Dermis blood vessel endothelial cell (primary cell): ENCODE data around the gene ADGRL4. TPM values are rescaled to one million over a fixed set of nuclear protein-coding genes. Genes with fewer than 3 reads are reported as not detected.
"Not testable (repeated sequence)": the region's sequence is repeated elsewhere in the genome, so short reads cannot be mapped to it uniquely, and the experiment has no call there.

ENCODE experiments used
- DNase-seq: peaks from one replicate; pipeline ENCODE4 v3.0.0; 2010
- total RNA-seq: library from RNA; depleted of rRNA; stranded (reverse); fragments of >200 nt; gene quantifications from 2 replicates; pipeline ENCODE4 v1.2.3, GENCODE V29; 2014

The ADGRL4 gene
- total RNA-seq = 157 and 322 TPM in 2 replicates

- DNase-seq = peak; percentile 96
These were observed at the start of gene ADGRL4 for GRCh38 chr1:79006564-79006963. TSS of gene ADGRL4 (minus strand) at chr1:79006730. CDS start at chr1:79006654, 76 bp downstream.

DNA sequence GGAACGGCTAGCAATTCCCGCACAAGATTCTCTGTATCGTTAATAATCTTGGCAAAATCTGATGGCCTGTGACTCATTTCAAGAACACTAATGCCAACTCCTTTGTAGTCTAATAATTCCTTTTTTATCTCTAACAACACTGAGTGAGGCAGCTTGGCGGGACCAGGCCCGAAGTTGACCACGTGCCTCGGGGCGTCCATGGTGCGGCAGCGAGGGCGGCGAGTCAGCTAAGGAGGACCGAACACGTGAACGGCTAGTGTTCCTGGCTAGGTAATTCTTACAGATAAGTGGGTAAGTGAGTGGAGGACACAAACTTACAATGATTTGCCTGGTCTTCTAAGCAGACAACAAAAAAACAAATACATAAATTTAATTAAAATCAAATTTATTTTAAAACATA is 49.3 kb upstream of the ADGRL4 start:
- no peak for DNase-seq

GRCh38 chr1:79052829-79053449 is 46.4 kb upstream of the ADGRL4 start:
- peak; percentile 27 for DNase-seq

DNA sequence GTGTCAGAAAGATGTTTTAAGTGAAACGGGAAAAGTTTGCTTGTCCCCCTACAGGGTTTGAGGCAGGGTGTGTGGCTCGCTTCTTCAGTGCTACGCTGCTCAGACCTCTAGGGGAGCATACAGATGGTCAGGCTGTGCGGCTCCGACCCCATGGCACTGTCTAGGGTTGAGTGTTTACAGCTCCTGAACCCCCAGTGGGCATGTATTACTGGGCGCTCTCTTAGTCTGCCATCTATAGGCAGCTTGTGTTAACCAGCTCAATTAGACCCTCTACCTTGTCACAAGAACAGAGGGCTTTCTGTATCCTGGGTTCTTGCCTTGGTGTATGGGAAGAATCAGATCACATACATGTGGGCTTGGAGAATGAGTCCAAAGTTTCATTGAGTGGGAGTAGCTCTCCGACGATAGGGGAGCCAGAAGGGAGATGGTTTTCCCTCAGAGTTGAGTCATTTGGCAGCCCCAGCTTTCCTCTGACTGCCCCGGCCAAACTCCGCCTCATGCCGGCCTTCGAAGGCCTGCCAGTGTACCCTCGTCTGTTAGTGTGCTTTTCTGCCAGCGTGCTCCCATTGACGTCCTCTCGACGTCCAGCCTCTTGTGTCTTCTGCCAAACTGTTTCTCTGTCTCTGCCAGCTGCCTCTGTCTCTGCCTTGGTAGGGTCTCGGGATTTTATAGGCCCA is 38.6 kb upstream of the ADGRL4 start:
- DNase-seq = no peak

- DNase-seq = no peak
These were observed 37.0 kb upstream of the ADGRL4 start for GRCh38 chr1:79043506-79043905.

GRCh38 chr1:79042539-79042938 is 36.0 kb upstream of the ADGRL4 start:
- DNase-seq = no peak

GRCh38 chr1:79042117-79042516 is 35.6 kb upstream of the ADGRL4 start:
- DNase-seq = peak; percentile 63

GRCh38 chr1:79041666-79042065 is 35.1 kb upstream of the ADGRL4 start:
- DNase-seq = peak; percentile 50

GRCh38 chr1:79040424-79041082 is 34.0 kb upstream of the ADGRL4 start:
- DNase-seq = peak; percentile 45

DNA sequence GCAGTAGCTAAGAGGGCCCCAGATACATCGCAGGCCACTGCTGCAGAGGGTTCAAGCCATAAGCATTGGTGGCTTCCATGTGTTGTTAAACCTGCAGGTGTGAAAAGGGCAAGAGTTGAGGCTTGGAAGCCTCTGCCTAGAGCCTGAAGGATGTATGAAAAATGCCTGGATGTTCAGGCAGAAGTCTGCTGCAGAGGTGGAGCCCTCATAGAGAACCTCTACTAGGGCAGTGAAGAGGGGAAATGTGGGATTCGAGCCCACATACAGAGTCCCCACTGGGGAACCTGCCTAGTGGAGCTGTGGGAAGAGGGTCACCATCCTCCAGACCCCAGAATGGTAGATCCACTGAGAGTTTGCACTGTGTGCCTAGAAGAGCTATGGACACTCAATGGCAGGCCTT is 30.6 kb upstream of the ADGRL4 start:
- no peak for DNase-seq

GRCh38 chr1:79012500-79012899 is 6.0 kb upstream of the ADGRL4 start:
- DNase-seq = no peak

- DNase-seq = peak; percentile 43
These were observed 4.1 kb upstream of the ADGRL4 start for GRCh38 chr1:79010589-79010988.

DNA sequence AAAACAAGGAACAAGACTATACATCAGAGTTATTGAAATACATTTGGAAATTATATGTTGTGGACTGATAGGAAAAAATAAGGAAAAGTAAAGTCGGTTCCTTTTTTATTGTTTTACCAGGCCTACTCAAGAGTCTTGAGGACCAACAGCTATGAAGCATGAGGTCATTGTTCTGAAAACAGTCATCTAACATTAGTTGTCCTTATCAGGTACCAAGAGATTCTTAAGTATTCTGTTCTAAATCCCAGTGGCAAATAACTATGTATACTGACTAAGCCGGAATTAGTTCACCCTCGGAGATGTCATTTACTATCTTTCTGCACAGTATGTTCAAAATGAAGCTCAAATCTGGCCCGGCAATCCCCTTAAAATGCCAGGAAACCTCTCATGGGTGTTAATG is 585 bp downstream of the ADGRL4 start:
- peak; percentile 64 for DNase-seq

DNA sequence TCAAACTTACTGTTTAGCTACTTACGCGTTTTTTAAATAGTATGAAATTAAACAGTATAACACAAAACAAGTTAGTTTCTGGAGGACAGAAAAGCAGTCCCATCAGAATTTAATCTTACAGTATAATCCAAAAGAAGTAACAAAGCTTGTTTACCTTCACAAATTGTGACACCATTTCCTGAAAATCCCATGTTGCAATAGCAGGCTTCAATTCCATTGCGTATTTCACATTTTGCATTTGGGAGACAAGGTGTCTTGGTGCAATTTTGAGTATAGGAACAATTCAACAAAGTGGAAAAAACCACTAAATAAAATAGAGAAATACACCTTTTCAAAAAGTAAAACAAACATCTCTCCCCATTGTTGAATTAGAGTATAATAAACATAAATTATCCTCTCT is 1.6 kb downstream of the ADGRL4 start:
- peak; percentile 60 for DNase-seq

GRCh38 chr1:78996791-78997190 is 9.7 kb downstream of the ADGRL4 start:
- no peak for DNase-seq

DNA sequence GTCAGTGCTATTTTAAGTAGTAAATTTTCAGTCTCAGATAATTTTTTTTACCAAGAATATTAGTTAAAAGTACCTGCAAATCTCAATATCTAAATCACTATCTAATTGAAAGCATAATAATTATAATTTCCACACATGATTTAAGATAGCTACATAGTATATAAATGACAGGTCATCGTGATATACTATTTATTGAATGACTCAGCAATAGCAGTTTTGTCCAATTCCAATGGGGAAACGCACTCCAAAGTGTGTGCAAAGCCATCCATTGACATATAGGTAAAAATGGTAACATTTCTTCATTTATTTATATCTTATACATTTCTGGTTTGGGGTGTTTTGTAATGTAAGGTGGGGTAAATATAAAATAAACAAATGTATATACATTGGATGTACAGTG is 19.5 kb downstream of the ADGRL4 start:
- no peak for DNase-seq

GRCh38 chr1:78980511-78980910 is 26.0 kb downstream of the ADGRL4 start:
- DNase-seq = peak; percentile 13

DNA sequence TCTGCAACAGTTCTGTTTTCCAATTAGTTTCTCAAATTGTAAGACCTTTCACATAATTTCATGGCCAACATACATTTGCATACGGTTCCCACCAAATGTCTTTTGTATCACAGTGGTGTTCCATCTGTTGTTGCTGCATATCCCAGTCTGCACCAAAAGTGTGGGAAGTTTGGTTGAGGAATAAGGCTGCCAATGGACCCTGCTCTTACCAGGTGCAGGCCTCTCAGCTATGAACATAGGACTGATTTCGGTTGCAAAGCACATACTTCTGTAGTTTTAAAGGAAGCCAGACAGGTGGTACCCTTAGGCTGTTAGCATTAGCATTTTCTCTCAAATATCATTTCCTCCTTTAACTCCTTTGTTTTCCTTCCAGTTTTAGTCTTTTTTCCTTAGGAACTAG is 33.8 kb downstream of the ADGRL4 start:
- no peak for DNase-seq

DNA sequence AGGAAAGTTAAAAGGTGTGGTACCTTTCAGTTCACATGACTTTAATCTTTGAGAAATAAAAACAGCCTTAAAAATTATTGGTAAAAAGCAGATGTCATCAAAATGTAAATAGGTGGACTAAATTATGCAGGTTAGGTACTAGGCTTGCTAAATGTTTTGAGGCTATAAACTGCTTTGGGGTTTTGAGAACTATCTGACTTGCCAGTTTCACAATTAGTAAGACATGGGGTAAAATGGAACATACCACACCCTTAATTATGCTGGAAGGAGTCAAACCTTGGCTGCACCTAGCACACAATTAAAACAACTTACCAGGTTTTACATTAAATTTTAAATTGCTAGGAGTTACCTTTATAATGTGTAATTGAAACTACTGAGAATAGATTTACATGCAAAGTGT is 39.4 kb downstream of the ADGRL4 start:
- not testable (repeated sequence) for DNase-seq

GRCh38 chr1:78958711-78959110 is 47.8 kb downstream of the ADGRL4 start:
- DNase-seq = peak; percentile 12

- DNase-seq = no peak
These were observed 55.7 kb downstream of the ADGRL4 start for GRCh38 chr1:78950826-78951225.

GRCh38 chr1:78949227-78949626 is 57.3 kb downstream of the ADGRL4 start:
- DNase-seq = no peak

GRCh38 chr1:78919150-78919549 is 87.4 kb downstream of the ADGRL4 start:
- no peak for DNase-seq

- no peak for DNase-seq
These were observed 88.4 kb downstream of the ADGRL4 start for GRCh38 chr1:78918157-78918556.
